KMS-11 (cell line): ENCODE results near the gene TRIM28.
A peak's percentile ranks its signal among the peaks of the same experiment; 100 is the strongest.

Source experiments
- H2AFZ ChIP-seq: fragments of 200-600 bp; sonication (generic); 2 replicates; pipeline ENCODE4 v1.6.1; 2016; ENCODE audit warnings: antibody characterized with exemption, mixed run types, low read depth
- H3K27ac ChIP-seq: fragments of 200-600 bp; sonication (generic); 2 replicates; pipeline ENCODE4 v1.6.1; 2016; ENCODE audit warnings: mild to moderate bottlenecking, mixed run types
- H3K27me3 ChIP-seq: fragments of 200-600 bp; sonication (generic); 2 replicates; pipeline ENCODE4 v1.6.1; 2017; ENCODE audit warnings: mild to moderate bottlenecking, low read depth, mixed run types, moderate library complexity; ENCODE audit not compliant: insufficient read depth
- H3K36me3 ChIP-seq: fragments of 200-600 bp; sonication (generic); 2 replicates; pipeline ENCODE4 v1.6.1; 2017; ENCODE audit warnings: mild to moderate bottlenecking, mixed run types; ENCODE audit not compliant: insufficient read depth
- H3K4me1 ChIP-seq: fragments of 200-600 bp; sonication (generic); 2 replicates; pipeline ENCODE4 v1.6.1; 2016; ENCODE audit warnings: mild to moderate bottlenecking, low read depth, mixed run types; ENCODE audit not compliant: poor library complexity, severe bottlenecking
- H3K4me2 ChIP-seq: fragments of 200-600 bp; sonication (generic); 2 replicates; pipeline ENCODE4 v1.7.0; 2016; ENCODE audit warnings: mild to moderate bottlenecking, mixed run types
- H3K4me3 ChIP-seq: fragments of 200-600 bp; sonication (generic); IDR thresholded peaks from 2 replicates; pipeline ENCODE4 v1.6.1; 2017; ENCODE audit warnings: low read depth, low read length, mixed read lengths; ENCODE audit not compliant: insufficient read depth
- H3K79me2 ChIP-seq: fragments of 200-600 bp; sonication (generic); 2 replicates; pipeline ENCODE4 v1.6.1; 2016; ENCODE audit warnings: low read depth, mixed run types; ENCODE audit not compliant: insufficient read depth
- H3K9ac ChIP-seq: fragments of 200-600 bp; sonication (generic); 2 replicates; pipeline ENCODE4 v1.6.1; 2016; ENCODE audit warnings: mild to moderate bottlenecking, mixed run types
- H4K20me1 ChIP-seq: fragments of 200-600 bp; sonication (generic); 2 replicates; pipeline ENCODE4 v1.6.1; 2016; ENCODE audit warnings: mild to moderate bottlenecking, mixed run types; ENCODE audit not compliant: insufficient read depth
- CTCF ChIP-seq: fragments of 200-600 bp; sonication (generic); conservative IDR thresholded peaks from 2 replicates; pipeline ENCODE4 v1.6.1; 2017; ENCODE audit warnings: low read depth, mild to moderate bottlenecking, antibody characterized with exemption, low read length, moderate library complexity, mixed read lengths

The TRIM28 gene

GRCh38 chr19:58571575-58571947 lies 27.7 kb downstream of the TRIM28 start:
- H3K27me3 ChIP-seq: no peaks in the 10 kb centered on the region
- no peaks in the 10 kb centered on the region for H4K20me1 ChIP-seq
- peak overlapping the region; percentile 65 for H3K4me2 ChIP-seq

GRCh38 chr19:58572026-58572817 lies 28.4 kb downstream of the TRIM28 start:
- H3K27me3 ChIP-seq: no peaks in the 10 kb centered on the region
- H2AFZ ChIP-seq: peak overlapping the region; percentile 58; the same call in 1 of the 2 replicates
- peak overlapping the region; percentile 65 for H3K4me2 ChIP-seq

More at GRCh38 chr19:58571575-58571947, 27.7 kb downstream of the TRIM28 start:
- peaks cover 19% of the 10 kb centered on the region for H3K4me1 ChIP-seq
- no peak for TF ChIP-seq CTCF
- H3K27ac ChIP-seq: no peak overlapping the region
- H3K4me3 ChIP-seq: no peak overlapping the region
- no peaks in the 10 kb centered on the region for H3K36me3 ChIP-seq
- no peak overlapping the region for H3K9ac ChIP-seq
- H2AFZ ChIP-seq: no peak overlapping the region
- no peaks in the 10 kb centered on the region for H3K79me2 ChIP-seq

GRCh38 chr19:58572818-58573657 lies 29.2 kb downstream of the TRIM28 start, which contains the start of gene MZF1:
MZF1 (minus strand) TSS chr19:58573335; CDS start chr19:58571389, 1,946 bp downstream.
- no peak within 1 kb of the TSS for H3K4me3 ChIP-seq
- peak within 1 kb of the TSS; percentile 58 for H2AFZ ChIP-seq
- peak within 1 kb of the TSS; percentile 67 for H3K9ac ChIP-seq
- peak within 1 kb of the TSS; percentile 80 for H3K27ac ChIP-seq
- H3K79me2 ChIP-seq: peaks cover 13% of the 10 kb centered on the region; the same call in 1 of the 2 replicates
- H4K20me1 ChIP-seq: no peaks in the 10 kb centered on the region
- no peak for TF ChIP-seq CTCF
- no peaks in the 10 kb centered on the region for H3K36me3 ChIP-seq
- no peaks in the 10 kb centered on the region for H3K27me3 ChIP-seq
- H3K4me2 ChIP-seq: peak within 1 kb of the TSS; percentile 84
- peaks cover 27% of the 10 kb centered on the region for H3K4me1 ChIP-seq

More at GRCh38 chr19:58572026-58572817, 28.4 kb downstream of the TRIM28 start:
- H3K36me3 ChIP-seq: no peaks in the 10 kb centered on the region
- no peak for TF ChIP-seq CTCF
- H3K4me1 ChIP-seq: peaks cover 23% of the 10 kb centered on the region
- peak overlapping the region; percentile 67; the same call in 1 of the 2 replicates for H3K9ac ChIP-seq
- H3K4me3 ChIP-seq: no peak overlapping the region
- 0 out of 2 replicates have a peak, but pooled peaks cover 5% of the 10 kb centered on the region for H3K79me2 ChIP-seq
- H4K20me1 ChIP-seq: no peaks in the 10 kb centered on the region
- H3K27ac ChIP-seq: peak overlapping the region; percentile 80; the same call in 1 of the 2 replicates

GRCh38 chr19:58573658-58574164 lies 29.8 kb downstream of the TRIM28 start:
- Histone ChIP-seq H4K20me1 (no peaks in the 10 kb centered on the region), H3K4me2 (peak overlapping the region; percentile 84), H3K4me3 (no peak overlapping the region), H3K27me3 (no peaks in the 10 kb centered on the region), H3K27ac (peak overlapping the region; percentile 80), H3K9ac (peak overlapping the region; percentile 67; the same call in 1 of the 2 replicates), H3K36me3 (no peaks in the 10 kb centered on the region), H2AFZ (peak overlapping the region; percentile 58), H3K4me1 (peaks cover 27% of the 10 kb centered on the region), H3K79me2 (peaks cover 17% of the 10 kb centered on the region; the same call in 1 of the 2 replicates)
- TF ChIP-seq CTCF: no peak
